A549 (cell line): Measurements from ENCODE around the gene FAM193A. TPM values are rescaled to one million over a fixed set of nuclear protein-coding genes. Genes with fewer than 3 reads are reported as not detected.

Experiments
- ATAC-seq, 2 experiments: fragments of 200-7000 bp in 1 of 2; fragments of >200 bp in 1 of 2; cut with Nextera tagmentation in 1 of 2; cut with Tn5 transposase in 1 of 2; 3 replicates each; pipeline versions ENCODE4 v1.8.0 to v1.9.1; 2018 to 2020; ENCODE audit warnings: mild to moderate bottlenecking in 1 of 2, moderate library complexity in 1 of 2
- CTCF ChIA-PET: fragments of 300-600 bp; sonication (Branson Sonifier 250); formaldehyde crosslinking; extraction: SDS; loops from one replicate; lab custom pipeline; 2021; ENCODE audit warnings: antibody characterized with exemption, inconsistent platforms; lab: Yijun Ruan, JAX
- POLR2A ChIA-PET: fragments of 350-600 bp; formaldehyde crosslinking; extraction: SDS; loops from one replicate; lab custom pipeline; 2021; ENCODE audit warnings: antibody characterized with exemption, inconsistent platforms; lab: Yijun Ruan, JAX
- DNase-seq, 2 experiments: peaks; one replicate each; pipeline versions ENCODE4 v3.0.0 to v3.0.0-alpha.2; 2011 to 2016; ENCODE audit warnings: low read depth in 1 of 2, low spot score in 1 of 2
- FAIRE-seq: peaks from 2 replicates; lab custom pipeline; 2011; peaks lifted over from hg19 to GRCh38; lab: Jason Lieb, UNC
- H3K27ac ChIP-seq, 2 experiments: fragments of >200 bp; sonication (Bioruptor Twin); formaldehyde crosslinking; 3 replicates each; pipeline ENCODE4 v1.5.1; 2016 to 2017
- H3K4me1 ChIP-seq: fragments of >200 bp; sonication (Bioruptor Twin); formaldehyde crosslinking; 3 replicates; pipeline ENCODE4 v1.6.1; 2016
- H3K4me2 ChIP-seq: fragments of >200 bp; sonication (Bioruptor Twin); formaldehyde crosslinking; 3 replicates; pipeline ENCODE4 v1.6.1; 2016
- H3K4me3 ChIP-seq: fragments of >200 bp; sonication (Bioruptor Twin); formaldehyde crosslinking; 3 replicates; pipeline ENCODE4 v1.5.1; 2016
- H3K9me3 ChIP-seq: fragments of >200 bp; sonication (Bioruptor Twin); formaldehyde crosslinking; 3 replicates; pipeline ENCODE4 v1.6.1; 2016
- BHLHE40 ChIP-seq: IDR thresholded peaks from 2 replicates; pipeline ENCODE4 v1.6.1; 2012; ENCODE audit warnings: low read depth, low read length, inconsistent platforms
- CBX8 ChIP-seq: fragments of 200-600 bp; sonication (generic); IDR thresholded peaks from 2 replicates; pipeline ENCODE4 v1.6.1; 2016
- EP300 ChIP-seq, 2 experiments: fragments of >200 bp; sonication (Bioruptor Twin); formaldehyde crosslinking; IDR thresholded peaks; 2 replicates in 1 of 2; 3 replicates in 1 of 2; pipeline ENCODE4 v1.6.1; 2016 to 2017
- ESRRA ChIP-seq: fragments of 150-350 bp; IDR thresholded peaks from 2 replicates; pipeline ENCODE4 v1.6.1; 2014; ENCODE audit warnings: mild to moderate bottlenecking, low read length, borderline replicate concordance
- FOSL2 ChIP-seq, 2 experiments: fragments of 450-650 bp in 1 of 2; fragments of >200 bp in 1 of 2; sonication (Bioruptor Twin) in 1 of 2; formaldehyde crosslinking; IDR thresholded peaks; 2 replicates each; pipeline versions ENCODE4 v1.5.0 to v1.6.1; 2016 to 2020; ENCODE audit warnings: mild to moderate bottlenecking in 1 of 2, moderate library complexity in 1 of 2
- FOXS1 ChIP-seq: fragments of 250-450 bp; sonication (Bioruptor Pico); IDR thresholded peaks from 2 replicates; pipeline ENCODE4 v1.5.0; 2020; ENCODE audit warnings: mild to moderate bottlenecking, moderate library complexity
- HDAC2 ChIP-seq: fragments of 200-600 bp; sonication (generic); IDR thresholded peaks from 2 replicates; pipeline ENCODE4 v1.6.1; 2016
- HOXA7 ChIP-seq: fragments of 250-450 bp; sonication (Bioruptor Pico); IDR thresholded peaks from 2 replicates; pipeline ENCODE4 v1.5.0; 2020; ENCODE audit warnings: mild to moderate bottlenecking, moderate library complexity
- HOXB5 ChIP-seq: fragments of 250-450 bp; sonication (Bioruptor Pico); IDR thresholded peaks from 2 replicates; pipeline ENCODE4 v1.5.0; 2020; ENCODE audit warnings: mild to moderate bottlenecking, moderate library complexity
- KDM1A ChIP-seq: fragments of 200-600 bp; sonication (generic); IDR thresholded peaks from 2 replicates; pipeline ENCODE4 v1.6.1; 2016; ENCODE audit warnings: low read depth, mild to moderate bottlenecking
- MYC ChIP-seq: IDR thresholded peaks from 2 replicates; pipeline ENCODE4 v1.6.1; 2012; ENCODE audit warnings: mild to moderate bottlenecking, inconsistent platforms, low read length, improper control_type of control experiment, borderline replicate concordance
- NR3C1 ChIP-seq: fragments of >200 bp; sonication (Bioruptor Twin); formaldehyde crosslinking; IDR thresholded peaks from 3 replicates; pipeline ENCODE4 v1.6.1; 2017
- POLR2A ChIP-seq: IDR thresholded peaks from 2 replicates; pipeline ENCODE4 v1.6.1; 2012; ENCODE audit warnings: mild to moderate bottlenecking, low read length
- RAD21 ChIP-seq, 2 experiments: fragments of >200 bp in 1 of 2; sonication (Bioruptor Twin) in 1 of 2; formaldehyde crosslinking in 1 of 2; IDR thresholded peaks in 1 of 2; conservative IDR thresholded peaks in 1 of 2; 2 replicates in 1 of 2; 3 replicates in 1 of 2; pipeline ENCODE4 v1.6.1; 2012 to 2018; ENCODE audit warnings: inconsistent platforms in 1 of 2
- RARB ChIP-seq: fragments of 250-450 bp; sonication (Bioruptor Pico); IDR thresholded peaks from 2 replicates; pipeline ENCODE4 v1.8.0; 2021; ENCODE audit warnings: mild to moderate bottlenecking, moderate library complexity
- SREBF2 ChIP-seq: fragments of 450-650 bp; IDR thresholded peaks from 2 replicates; pipeline ENCODE4 v1.6.1; 2014; ENCODE audit warnings: mild to moderate bottlenecking, moderate library complexity
- TFCP2L1 ChIP-seq: fragments of 250-450 bp; sonication (Bioruptor Pico); IDR thresholded peaks from 2 replicates; pipeline ENCODE4 v1.5.0; 2021; ENCODE audit warnings: mild to moderate bottlenecking
- ZC3H11A ChIP-seq: fragments of 450-650 bp; IDR thresholded peaks from 2 replicates; pipeline ENCODE4 v1.6.1; 2014; ENCODE audit warnings: antibody characterized with exemption, mild to moderate bottlenecking
- ZNF302 ChIP-seq: fragments of 250-450 bp; sonication (Bioruptor Pico); IDR thresholded peaks from 2 replicates; pipeline ENCODE4 v1.9.0; 2021; ENCODE audit warnings: inconsistent platforms, mild to moderate bottlenecking, moderate library complexity
- WGBS: methylation state at CpG from one replicate; pipeline ENCODE4 v1.1.6; 2017; ENCODE audit errors: missing lambda C conversion rate; 5-methylcytosine and 5-hydroxymethylcytosine counted together
- polyA plus RNA-seq, 4 experiments: library from polyadenylated mRNA; depleted of rRNA in 3 of 4; stranded (reverse); fragments of >200 nt; fragmentation: RNase III in 1 of 4; extraction: RNeasy Plus Mini Kit Qiagen cat#74134 plus additional on column Dnase treatment in 1 of 4; gene quantifications; 2 replicates in 3 of 4; 3 replicates in 1 of 4; pipeline ENCODE4 v1.2.3, GENCODE V29; 2011 to 2017
- TF ChIP-seq, protein P1 (sequence below): fragments of 150-350 bp; IDR thresholded peaks from 2 replicates; pipeline ENCODE4 v1.6.1; 2014; ENCODE audit warnings: low read depth, mild to moderate bottlenecking, low read length
- TF ChIP-seq, protein P2 (sequence below): fragments of >200 bp; sonication (Bioruptor Twin); formaldehyde crosslinking; IDR thresholded peaks from 2 replicates; pipeline ENCODE4 v1.6.1; 2016
- TF ChIP-seq, protein P3 (sequence below): fragments of >200 bp; sonication (Bioruptor Twin); formaldehyde crosslinking; IDR thresholded peaks from 3 replicates; pipeline ENCODE4 v1.5.1; 2016
- TF ChIP-seq, protein P4 (sequence below): fragments of 250-450 bp; sonication (Bioruptor Pico); IDR thresholded peaks from 2 replicates; pipeline ENCODE4 v1.5.0; 2020; ENCODE audit warnings: low read depth, mild to moderate bottlenecking, moderate library complexity
- TF ChIP-seq, protein P5 (sequence below): fragments of >200 bp; sonication (Bioruptor Twin); formaldehyde crosslinking; IDR thresholded peaks from 3 replicates; pipeline ENCODE4 v1.6.1; 2016

Gene FAM193A
- polyA plus RNA-seq, 2 of the 4 experiments (the other 2 are of a cell fraction) = 4.5 to 6.7 TPM

DNA sequence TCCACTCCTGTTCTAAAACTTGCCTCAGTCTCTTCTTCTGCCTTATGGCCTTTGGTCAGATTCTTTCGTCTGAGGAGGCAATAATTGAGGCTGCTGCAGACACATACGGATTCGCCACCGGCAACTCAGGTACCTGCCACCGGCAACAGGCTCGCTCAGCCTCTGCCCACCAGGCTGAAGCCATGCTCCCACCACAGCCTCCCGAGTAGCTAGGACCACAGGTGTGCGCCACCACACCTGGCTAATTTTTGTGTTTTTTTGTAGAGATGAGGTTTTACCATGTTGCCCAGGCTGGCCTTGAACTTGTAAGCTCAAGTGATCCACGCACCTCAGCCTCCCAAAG lies 193.1 kb downstream of the FAM193A start:
- no peaks in the 10 kb centered on the region for H3K4me1 ChIP-seq
- TF ChIP-seq HOXA7 (CRISPR knock-in tag) (no peak), KDM1A (no peak), TFCP2L1 (CRISPR knock-in tag) (no peak), HDAC2 (no peak), CBX8 (no peak), RAD21 (conservative IDR thresholded peaks at IDR 0.05 in 1 of 2, IDR thresholded peaks at IDR 0.05 in 1 of 2) (no peak), RARB (no peak), ESRRA (no peak), NR3C1 (no peak), POLR2A (no peak)
- TF ChIP-seq, protein P1, sequence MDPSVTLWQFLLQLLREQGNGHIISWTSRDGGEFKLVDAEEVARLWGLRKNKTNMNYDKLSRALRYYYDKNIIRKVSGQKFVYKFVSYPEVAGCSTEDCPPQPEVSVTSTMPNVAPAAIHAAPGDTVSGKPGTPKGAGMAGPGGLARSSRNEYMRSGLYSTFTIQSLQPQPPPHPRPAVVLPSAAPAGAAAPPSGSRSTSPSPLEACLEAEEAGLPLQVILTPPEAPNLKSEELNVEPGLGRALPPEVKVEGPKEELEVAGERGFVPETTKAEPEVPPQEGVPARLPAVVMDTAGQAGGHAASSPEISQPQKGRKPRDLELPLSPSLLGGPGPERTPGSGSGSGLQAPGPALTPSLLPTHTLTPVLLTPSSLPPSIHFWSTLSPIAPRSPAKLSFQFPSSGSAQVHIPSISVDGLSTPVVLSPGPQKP = no peak
- WGBS = 98% methylated on average over 6 of the region's 9 CpGs
- no peak overlapping the region for H3K4me3 ChIP-seq
- no peak for DNase-seq
- H3K9me3 ChIP-seq = no peaks in the 10 kb centered on the region
- H3K4me2 ChIP-seq = no peak overlapping the region
- H3K27ac ChIP-seq = no peak overlapping the region
- FAIRE-seq = no peak
- ChIA-PET CTCF (interaction anchor here (1.3 kb wide), 1 partner anchor 35 kb away, joined by 3 read pairs; no protein-coding TSS in a partner anchor), POLR2A (no interaction called here)
- ATAC-seq = no peak

DNA sequence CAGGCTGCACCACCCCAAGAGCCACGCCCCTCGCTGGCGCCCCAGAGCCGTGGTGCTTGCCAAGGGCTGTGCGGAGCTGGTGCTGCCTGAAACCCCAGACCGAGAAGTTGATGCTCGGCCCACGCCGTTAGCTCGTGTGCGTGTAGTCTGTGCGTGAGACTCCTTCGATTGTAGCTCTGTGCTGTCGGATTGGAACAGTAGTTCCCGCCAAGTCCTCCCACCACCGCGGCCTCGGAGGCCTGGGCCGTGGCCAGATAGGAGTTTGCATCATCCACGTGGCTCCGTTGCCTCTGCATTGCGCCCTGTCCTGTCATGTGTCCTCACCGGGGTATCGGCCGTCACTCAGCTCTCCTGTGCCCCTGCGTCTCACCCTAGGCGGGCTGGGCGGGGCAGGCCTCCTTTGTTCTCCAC lies 195.5 kb downstream of the FAM193A start:
- no peaks in the 10 kb centered on the region for H3K9me3 ChIP-seq
- H3K27ac ChIP-seq = no peak overlapping the region
- DNase-seq (no peak), FAIRE-seq (no peak), ATAC-seq (no peak; a peak in 1 of 6 replicates)
- POLR2A ChIA-PET = no interaction called here
- H3K4me1 ChIP-seq = no peaks in the 10 kb centered on the region
- TF ChIP-seq, protein P2, sequence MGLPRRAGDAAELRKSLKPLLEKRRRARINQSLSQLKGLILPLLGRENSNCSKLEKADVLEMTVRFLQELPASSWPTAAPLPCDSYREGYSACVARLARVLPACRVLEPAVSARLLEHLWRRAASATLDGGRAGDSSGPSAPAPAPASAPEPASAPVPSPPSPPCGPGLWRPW = no peak
- no peak for TF ChIP-seq MYC
- CTCF ChIA-PET = interaction anchor here (1.0 to 1.5 kb wide), 2 partner anchors 10 to 24 kb away, joined by 3 read pairs; partner anchors contain the start of gene TNIP2
- H3K4me2 ChIP-seq = no peak overlapping the region
- H3K4me3 ChIP-seq = no peak overlapping the region
- 94% methylated on average over 21 of the region's 28 CpGs for WGBS

DNA sequence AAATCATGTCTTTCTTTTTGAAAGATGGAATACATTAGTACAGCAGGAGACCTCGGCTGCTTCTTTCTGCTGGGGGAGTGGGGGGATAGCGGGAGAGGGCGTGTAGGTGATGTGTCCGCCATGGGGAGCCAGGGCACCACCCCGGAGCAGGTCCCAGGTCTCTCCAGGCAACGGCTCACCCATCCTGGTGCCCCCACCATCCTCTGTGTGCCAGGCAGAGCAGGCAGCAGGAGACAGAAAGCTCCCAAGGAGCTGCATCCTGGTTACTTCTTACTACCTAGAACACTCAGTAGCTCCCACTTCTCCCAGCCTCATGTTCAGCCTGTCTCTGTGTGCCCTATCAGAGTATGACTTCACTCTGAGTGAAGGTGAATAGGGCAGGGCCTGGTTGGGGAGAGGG lies 196.1 kb downstream of the FAM193A start:
- POLR2A ChIA-PET = no interaction called here
- no peak for FAIRE-seq
- no peak overlapping the region for H3K4me2 ChIP-seq
- no peak for DNase-seq
- 94% methylated on average over 6 of the region's 6 CpGs for WGBS
- H3K9me3 ChIP-seq = no peaks in the 10 kb centered on the region
- no peak overlapping the region for H3K4me3 ChIP-seq
- CTCF ChIA-PET = interaction anchor here (1.0 to 1.5 kb wide), 2 partner anchors 10 to 23 kb away, joined by 3 read pairs; partner anchors contain the start of gene TNIP2
- ATAC-seq = peak in 1 of 2 experiments; percentile 26; a peak in 1 of 6 replicates
- no peak overlapping the region for H3K27ac ChIP-seq
- no peaks in the 10 kb centered on the region for H3K4me1 ChIP-seq
- TF ChIP-seq, protein P3, sequence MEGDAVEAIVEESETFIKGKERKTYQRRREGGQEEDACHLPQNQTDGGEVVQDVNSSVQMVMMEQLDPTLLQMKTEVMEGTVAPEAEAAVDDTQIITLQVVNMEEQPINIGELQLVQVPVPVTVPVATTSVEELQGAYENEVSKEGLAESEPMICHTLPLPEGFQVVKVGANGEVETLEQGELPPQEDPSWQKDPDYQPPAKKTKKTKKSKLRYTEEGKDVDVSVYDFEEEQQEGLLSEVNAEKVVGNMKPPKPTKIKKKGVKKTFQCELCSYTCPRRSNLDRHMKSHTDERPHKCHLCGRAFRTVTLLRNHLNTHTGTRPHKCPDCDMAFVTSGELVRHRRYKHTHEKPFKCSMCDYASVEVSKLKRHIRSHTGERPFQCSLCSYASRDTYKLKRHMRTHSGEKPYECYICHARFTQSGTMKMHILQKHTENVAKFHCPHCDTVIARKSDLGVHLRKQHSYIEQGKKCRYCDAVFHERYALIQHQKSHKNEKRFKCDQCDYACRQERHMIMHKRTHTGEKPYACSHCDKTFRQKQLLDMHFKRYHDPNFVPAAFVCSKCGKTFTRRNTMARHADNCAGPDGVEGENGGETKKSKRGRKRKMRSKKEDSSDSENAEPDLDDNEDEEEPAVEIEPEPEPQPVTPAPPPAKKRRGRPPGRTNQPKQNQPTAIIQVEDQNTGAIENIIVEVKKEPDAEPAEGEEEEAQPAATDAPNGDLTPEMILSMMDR = no peak
- no peak for TF ChIP-seq FOXS1

DNA sequence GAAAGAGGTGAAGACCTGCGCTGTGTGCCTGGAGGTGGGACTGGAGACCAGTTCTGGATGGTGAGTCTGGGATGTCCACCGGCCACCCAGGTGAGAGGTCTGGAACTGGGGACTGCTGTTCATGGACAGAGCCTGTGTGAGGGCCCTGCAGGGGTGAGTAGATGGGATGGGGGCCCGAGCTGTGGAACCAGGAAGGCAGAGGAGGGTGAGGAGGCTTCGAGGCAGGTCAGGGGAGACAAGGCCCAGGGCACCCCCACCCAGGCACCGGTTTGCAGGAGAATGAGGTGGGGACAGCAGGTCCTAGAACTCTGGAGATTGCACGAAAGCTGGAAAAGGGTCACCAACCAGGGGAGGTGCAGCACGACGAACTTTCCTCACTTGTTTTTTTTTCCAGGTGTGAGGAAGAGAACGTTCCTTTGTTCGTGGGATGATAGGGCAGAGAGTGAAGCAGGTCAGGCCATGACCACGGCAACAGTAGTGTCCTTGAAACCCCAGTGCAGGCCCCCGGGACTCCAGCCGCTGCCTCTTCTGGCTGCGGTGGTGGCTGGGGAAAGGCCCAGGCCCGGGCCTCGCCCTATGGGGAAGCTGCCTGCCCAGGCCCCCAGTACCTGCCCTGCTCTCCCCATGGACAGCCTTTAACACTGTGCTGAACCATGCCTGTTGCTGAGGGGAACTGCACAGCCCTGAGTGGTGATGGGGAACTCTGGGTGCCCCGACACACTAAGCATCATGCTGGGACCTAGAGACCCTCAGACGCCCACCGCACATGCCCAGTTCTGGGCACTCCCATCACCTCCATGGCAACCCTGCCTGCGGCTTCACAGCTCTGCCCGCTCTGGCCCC lies 196.8 kb downstream of the FAM193A start:
- Histone ChIP-seq H3K4me2 (no peak overlapping the region), H3K9me3 (no peaks in the 10 kb centered on the region), H3K4me1 (no peaks in the 10 kb centered on the region), H3K4me3 (no peak overlapping the region), H3K27ac (no peak overlapping the region)
- DNase-seq = no peak
- ATAC-seq = peak; percentile 44 to 46; a peak in 4 of 6 replicates
- FAIRE-seq = no peak
- WGBS = 91% methylated on average over 14 of the region's 21 CpGs
- CTCF ChIA-PET = interaction anchor here (1.0 to 1.5 kb wide), 3 partner anchors 11 to 31 kb away, joined by 3 read pairs; partner anchors contain the start of gene TNIP2
- POLR2A ChIA-PET = no interaction called here
- TF ChIP-seq, protein P4, sequence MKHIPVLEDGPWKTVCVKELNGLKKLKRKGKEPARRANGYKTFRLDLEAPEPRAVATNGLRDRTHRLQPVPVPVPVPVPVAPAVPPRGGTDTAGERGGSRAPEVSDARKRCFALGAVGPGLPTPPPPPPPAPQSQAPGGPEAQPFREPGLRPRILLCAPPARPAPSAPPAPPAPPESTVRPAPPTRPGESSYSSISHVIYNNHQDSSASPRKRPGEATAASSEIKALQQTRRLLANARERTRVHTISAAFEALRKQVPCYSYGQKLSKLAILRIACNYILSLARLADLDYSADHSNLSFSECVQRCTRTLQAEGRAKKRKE (CRISPR knock-in tag) = no peak
- TF ChIP-seq FOSL2 (IDR thresholded peaks at IDR 0.05) = no peak
- TF ChIP-seq FOSL2 (CRISPR knock-in tag; IDR thresholded peaks at IDR 0.05) = no peak
- TF ChIP-seq ZNF302 (CRISPR knock-in tag) = no peak
- TF ChIP-seq EP300 (IDR thresholded peaks at IDR 0.05) = no peak
- TF ChIP-seq BHLHE40 = no peak
- TF ChIP-seq TFCP2L1 (CRISPR knock-in tag) = no peak
- TF ChIP-seq ZC3H11A = no peak
- no peak for TF ChIP-seq HOXB5
- TF ChIP-seq CBX8 = no peak
- no peak for TF ChIP-seq SREBF2
- no peak for TF ChIP-seq MYC
- TF ChIP-seq, protein P5, sequence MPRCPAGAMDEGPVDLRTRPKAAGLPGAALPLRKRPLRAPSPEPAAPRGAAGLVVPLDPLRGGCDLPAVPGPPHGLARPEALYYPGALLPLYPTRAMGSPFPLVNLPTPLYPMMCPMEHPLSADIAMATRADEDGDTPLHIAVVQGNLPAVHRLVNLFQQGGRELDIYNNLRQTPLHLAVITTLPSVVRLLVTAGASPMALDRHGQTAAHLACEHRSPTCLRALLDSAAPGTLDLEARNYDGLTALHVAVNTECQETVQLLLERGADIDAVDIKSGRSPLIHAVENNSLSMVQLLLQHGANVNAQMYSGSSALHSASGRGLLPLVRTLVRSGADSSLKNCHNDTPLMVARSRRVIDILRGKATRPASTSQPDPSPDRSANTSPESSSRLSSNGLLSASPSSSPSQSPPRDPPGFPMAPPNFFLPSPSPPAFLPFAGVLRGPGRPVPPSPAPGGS = no peak
